ENCODE results near the gene LDLRAD3.

- TF ChIP-seq POLR2A (IDR thresholded peaks at IDR 0.05; ENCODE audit: low read length) (no peak), GATA1 (IDR thresholded peaks at IDR 0.05; ENCODE audit: low read depth, low read length) (no peak)
Measured at GRCh38 chr11:36155770-36156160, 211.9 kb downstream of the LDLRAD3 start.

Measured in erythroblast (primary cell).